Measurements from ENCODE around the gene DNAH9.

- TF ChIP-seq CTCF (IDR thresholded peaks at IDR 0.05; ENCODE audit: low read depth, low read length) (no peak), EZH2phosphoT487 (IDR thresholded peaks at IDR 0.05; ENCODE audit: low read depth) (no peak)
These were observed 218.1 kb downstream of the DNAH9 start for GRCh38 chr17:11816409-11816808.

Measured in OCI-LY3 (cell line).